Osteocyte (in vitro differentiated cells): ENCODE data around the gene MEIS2. TPM values are rescaled to one million over a fixed set of nuclear protein-coding genes. Genes with fewer than 3 reads are reported as not detected.
A peak's percentile ranks its signal among the peaks of the same experiment; 100 is the strongest.

Experiments used
- DNase-seq: peaks from one replicate; pipeline ENCODE4 v3.0.0; 2021; ENCODE audit warnings: mixed read lengths; ENCODE audit not compliant: unreplicated experiment; ENCODE audit errors: extremely low spot score
- H3K27ac Mint-ChIP-seq: one replicate; pipeline ENCODE4 v1.8.0; 2021; ENCODE audit warnings: mild to moderate bottlenecking, mixed read lengths; ENCODE audit not compliant: unreplicated experiment
- H3K27me3 Mint-ChIP-seq: one replicate; pipeline ENCODE4 v1.8.0; 2021; ENCODE audit warnings: mixed read lengths; ENCODE audit not compliant: unreplicated experiment
- H3K36me3 Mint-ChIP-seq: one replicate; pipeline ENCODE4 v1.8.0; 2021; ENCODE audit warnings: mixed read lengths; ENCODE audit not compliant: unreplicated experiment
- H3K4me1 Mint-ChIP-seq: one replicate; pipeline ENCODE4 v1.8.0; 2021; ENCODE audit warnings: mixed read lengths; ENCODE audit not compliant: unreplicated experiment
- H3K4me3 Mint-ChIP-seq: one replicate; pipeline ENCODE4 v1.8.0; 2021; ENCODE audit warnings: mild to moderate bottlenecking, moderate library complexity, mixed read lengths; ENCODE audit not compliant: unreplicated experiment
- H3K9me3 Mint-ChIP-seq: one replicate; pipeline ENCODE4 v1.8.0; 2021; ENCODE audit warnings: mixed read lengths; ENCODE audit not compliant: unreplicated experiment
- CTCF ChIP-seq: fragments of 200-600 bp; sonication (generic); IDR thresholded peaks from 2 replicates; pipeline ENCODE4 v1.5.0; 2021; ENCODE audit warnings: antibody characterized with exemption, mild to moderate bottlenecking, moderate library complexity
- total RNA-seq: library from RNA; stranded (reverse); gene quantifications from 2 replicates; pipeline ENCODE4 v1.2.1, GENCODE V29; 2021

MEIS2 gene
- total RNA-seq, 1 donor from 2014 or later = 79.9 TPM

GRCh38 chr15:36887214-36887961, 213.0 kb downstream of the MEIS2 start:
- Mint-ChIP-seq H3K27ac (no peak overlapping the region), H3K4me1 (peaks cover 45% of the 10 kb centered on the region), H3K4me3 (peak overlapping the region; percentile 38), H3K27me3 (peaks cover 74% of the 10 kb centered on the region), H3K9me3 (no peaks in the 10 kb centered on the region), H3K36me3 (peaks cover 39% of the 10 kb centered on the region)
- DNase-seq = no peak
- TF ChIP-seq CTCF = no peak

GRCh38 chr15:36886701-36887100, 213.6 kb downstream of the MEIS2 start:
- peaks cover 81% of the 10 kb centered on the region for H3K27me3 Mint-ChIP-seq
- peaks cover 47% of the 10 kb centered on the region for H3K4me1 Mint-ChIP-seq
- no peak for TF ChIP-seq CTCF
- DNase-seq = no peak
- H3K27ac Mint-ChIP-seq = no peak overlapping the region
- H3K9me3 Mint-ChIP-seq = no peaks in the 10 kb centered on the region
- no peak overlapping the region for H3K4me3 Mint-ChIP-seq
- peaks cover 33% of the 10 kb centered on the region for H3K36me3 Mint-ChIP-seq

GRCh38 chr15:36886191-36886590, 214.2 kb downstream of the MEIS2 start:
- H3K27ac Mint-ChIP-seq = no peak overlapping the region
- peaks cover 86% of the 10 kb centered on the region for H3K27me3 Mint-ChIP-seq
- no peaks in the 10 kb centered on the region for H3K9me3 Mint-ChIP-seq
- no peak overlapping the region for H3K4me3 Mint-ChIP-seq
- no peak for DNase-seq
- H3K4me1 Mint-ChIP-seq = peaks cover 48% of the 10 kb centered on the region
- no peak for TF ChIP-seq CTCF
- peaks cover 31% of the 10 kb centered on the region for H3K36me3 Mint-ChIP-seq

- TF ChIP-seq CTCF = no peak
- H3K36me3 Mint-ChIP-seq = peaks cover 27% of the 10 kb centered on the region
- peaks cover 53% of the 10 kb centered on the region for H3K4me1 Mint-ChIP-seq
- no peaks in the 10 kb centered on the region for H3K9me3 Mint-ChIP-seq
- H3K27me3 Mint-ChIP-seq = peaks cover 90% of the 10 kb centered on the region
- no peak overlapping the region for H3K4me3 Mint-ChIP-seq
- H3K27ac Mint-ChIP-seq = no peak overlapping the region
- no peak for DNase-seq
Observed at GRCh38 chr15:36885771-36886170, 214.6 kb downstream of the MEIS2 start.

GRCh38 chr15:36884936-36885635, 215.3 kb downstream of the MEIS2 start:
- no peaks in the 10 kb centered on the region for H3K9me3 Mint-ChIP-seq
- peaks cover 23% of the 10 kb centered on the region for H3K36me3 Mint-ChIP-seq
- H3K27ac Mint-ChIP-seq = no peak overlapping the region
- DNase-seq = no peak
- peaks cover 97% of the 10 kb centered on the region for H3K27me3 Mint-ChIP-seq
- H3K4me3 Mint-ChIP-seq = no peak overlapping the region
- H3K4me1 Mint-ChIP-seq = peaks cover 57% of the 10 kb centered on the region
- TF ChIP-seq CTCF = no peak
